ENCODE results near the gene CASP2.

GRCh38 chr7:143239813-143240212 lies 48.3 kb upstream of the CASP2 start:
- no peak for TF ChIP-seq POLR2A (IDR thresholded peaks at IDR 0.05)
- TF ChIP-seq, protein P1, sequence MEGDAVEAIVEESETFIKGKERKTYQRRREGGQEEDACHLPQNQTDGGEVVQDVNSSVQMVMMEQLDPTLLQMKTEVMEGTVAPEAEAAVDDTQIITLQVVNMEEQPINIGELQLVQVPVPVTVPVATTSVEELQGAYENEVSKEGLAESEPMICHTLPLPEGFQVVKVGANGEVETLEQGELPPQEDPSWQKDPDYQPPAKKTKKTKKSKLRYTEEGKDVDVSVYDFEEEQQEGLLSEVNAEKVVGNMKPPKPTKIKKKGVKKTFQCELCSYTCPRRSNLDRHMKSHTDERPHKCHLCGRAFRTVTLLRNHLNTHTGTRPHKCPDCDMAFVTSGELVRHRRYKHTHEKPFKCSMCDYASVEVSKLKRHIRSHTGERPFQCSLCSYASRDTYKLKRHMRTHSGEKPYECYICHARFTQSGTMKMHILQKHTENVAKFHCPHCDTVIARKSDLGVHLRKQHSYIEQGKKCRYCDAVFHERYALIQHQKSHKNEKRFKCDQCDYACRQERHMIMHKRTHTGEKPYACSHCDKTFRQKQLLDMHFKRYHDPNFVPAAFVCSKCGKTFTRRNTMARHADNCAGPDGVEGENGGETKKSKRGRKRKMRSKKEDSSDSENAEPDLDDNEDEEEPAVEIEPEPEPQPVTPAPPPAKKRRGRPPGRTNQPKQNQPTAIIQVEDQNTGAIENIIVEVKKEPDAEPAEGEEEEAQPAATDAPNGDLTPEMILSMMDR (IDR thresholded peaks at IDR 0.05): no peak
